ENCODE results near the gene SPI1. TPM values are rescaled to one million over a fixed set of nuclear protein-coding genes. Genes with fewer than 3 reads are reported as not detected.

SPI1 gene
- total RNA-seq, 1 donor from 2014 or later: not detected

GRCh38 chr11:47391077-47391583, 12.8 kb upstream of the SPI1 start:
- no peak for TF ChIP-seq CTCF (conservative IDR thresholded peaks at IDR 0.05)
- Mint-ChIP-seq H3K4me1 (ENCODE audit: unreplicated experiment) (no peaks in the 10 kb centered on the region), H3K27ac (no peak overlapping the region), H3K27me3 (no peaks in the 10 kb centered on the region), H3K36me3 (no peaks in the 10 kb centered on the region), H3K9me3 (no peaks in the 10 kb centered on the region), H3K4me3 (no peak overlapping the region)
- DNase-seq (ENCODE audit: extremely low spot score, unreplicated experiment): no peak

GRCh38 chr11:47390422-47390760, 12.0 kb upstream of the SPI1 start:
- no peaks in the 10 kb centered on the region for H3K9me3 Mint-ChIP-seq
- no peaks in the 10 kb centered on the region for H3K27me3 Mint-ChIP-seq
- no peaks in the 10 kb centered on the region for H3K36me3 Mint-ChIP-seq
- TF ChIP-seq CTCF (conservative IDR thresholded peaks at IDR 0.05): no peak
- no peak overlapping the region for H3K4me3 Mint-ChIP-seq
- H3K4me1 Mint-ChIP-seq (ENCODE audit: unreplicated experiment): no peaks in the 10 kb centered on the region
- no peak for DNase-seq (ENCODE audit: extremely low spot score, unreplicated experiment)
- H3K27ac Mint-ChIP-seq: no peak overlapping the region

- H3K9me3 Mint-ChIP-seq: no peaks in the 10 kb centered on the region
- no peaks in the 10 kb centered on the region for H3K27me3 Mint-ChIP-seq
- no peaks in the 10 kb centered on the region for H3K4me1 Mint-ChIP-seq (ENCODE audit: unreplicated experiment)
- TF ChIP-seq CTCF (conservative IDR thresholded peaks at IDR 0.05): no peak
- peak overlapping the region; percentile 23 for H3K27ac Mint-ChIP-seq
- H3K36me3 Mint-ChIP-seq: no peaks in the 10 kb centered on the region
- H3K4me3 Mint-ChIP-seq: no peak overlapping the region
- DNase-seq (ENCODE audit: extremely low spot score, unreplicated experiment): no peak
Observed at GRCh38 chr11:47389577-47390421, 11.5 kb upstream of the SPI1 start.

- Mint-ChIP-seq H3K27ac (no peak overlapping the region), H3K27me3 (no peaks in the 10 kb centered on the region), H3K36me3 (no peaks in the 10 kb centered on the region), H3K9me3 (no peaks in the 10 kb centered on the region), H3K4me3 (no peak overlapping the region), H3K4me1 (ENCODE audit: unreplicated experiment) (no peaks in the 10 kb centered on the region)
- no peak for TF ChIP-seq CTCF (conservative IDR thresholded peaks at IDR 0.05)
- no peak for DNase-seq (ENCODE audit: extremely low spot score, unreplicated experiment)
Observed at GRCh38 chr11:47388697-47389576, 10.6 kb upstream of the SPI1 start.

- H3K27ac Mint-ChIP-seq: no peak overlapping the region
- no peaks in the 10 kb centered on the region for H3K27me3 Mint-ChIP-seq
- no peak overlapping the region for H3K4me3 Mint-ChIP-seq
- no peaks in the 10 kb centered on the region for H3K9me3 Mint-ChIP-seq
- no peaks in the 10 kb centered on the region for H3K36me3 Mint-ChIP-seq
- TF ChIP-seq CTCF (conservative IDR thresholded peaks at IDR 0.05): no peak
- H3K4me1 Mint-ChIP-seq (ENCODE audit: unreplicated experiment): no peaks in the 10 kb centered on the region
- DNase-seq (ENCODE audit: extremely low spot score, unreplicated experiment): no peak
Observed at GRCh38 chr11:47387944-47388696, 9.8 kb upstream of the SPI1 start.
